IPS-18a (cell line): ENCODE results near the gene ZNF280A.
"Not testable (repeated sequence)": the region's sequence is repeated elsewhere in the genome, so short reads cannot be mapped to it uniquely, and the experiment has no call there.

Experiments used
- H3K27ac ChIP-seq: one replicate; pipeline ENCODE4 v1.5.1; 2013; ENCODE audit warnings: low read length
- H3K27me3 ChIP-seq: one replicate; pipeline ENCODE4 v1.6.1; 2013; ENCODE audit warnings: mild to moderate bottlenecking, low read length; ENCODE audit not compliant: control insufficient read depth, insufficient read depth
- H3K36me3 ChIP-seq: one replicate; pipeline ENCODE4 v1.6.1; 2013; ENCODE audit warnings: low read depth, low read length; ENCODE audit not compliant: control insufficient read depth
- H3K4me1 ChIP-seq: one replicate; pipeline ENCODE4 v1.6.1; 2013; ENCODE audit warnings: low read depth, low read length; ENCODE audit not compliant: control insufficient read depth
- H3K4me3 ChIP-seq: one replicate; pipeline ENCODE4 v1.5.1; 2013; ENCODE audit warnings: low read length
- H3K9ac ChIP-seq: one replicate; pipeline ENCODE4 v1.6.1; 2013; ENCODE audit warnings: mild to moderate bottlenecking, low read length, moderate library complexity
- H3K9me3 ChIP-seq: one replicate; pipeline ENCODE4 v1.6.1; 2013; ENCODE audit warnings: low read depth, low read length; ENCODE audit not compliant: control insufficient read depth

The ZNF280A gene

DNA sequence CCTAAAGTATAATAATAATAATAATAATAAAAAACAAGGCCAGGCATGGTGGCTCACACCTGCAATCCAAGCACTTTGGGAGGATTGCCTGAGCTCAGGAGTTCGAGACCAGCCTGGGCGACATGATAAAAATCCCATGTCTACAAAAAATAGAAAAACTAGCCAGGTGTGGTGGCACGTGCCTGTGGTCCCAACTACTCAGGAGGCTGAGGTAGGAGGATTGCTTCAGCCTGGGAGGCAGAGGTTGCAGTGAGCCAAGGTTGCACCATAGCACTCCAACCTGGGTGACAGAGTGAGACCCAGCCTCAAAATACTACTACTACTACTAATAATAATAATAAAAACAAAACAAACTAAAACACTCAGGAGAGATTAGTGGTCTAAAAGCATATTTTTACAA is 15.6 kb upstream of the ZNF280A start:
- Histone ChIP-seq H3K27me3 (peaks cover 52% of the 10 kb centered on the region), H3K9ac (no peak overlapping the region), H3K27ac (no peak overlapping the region), H3K4me3 (no peak overlapping the region), H3K36me3 (no peaks in the 10 kb centered on the region), H3K4me1 (no peaks in the 10 kb centered on the region), H3K9me3 (no peaks in the 10 kb centered on the region)

GRCh38 chr22:22534604-22535415 is 14.7 kb upstream of the ZNF280A start:
- H3K4me3 ChIP-seq, result no peak overlapping the region
- no peak overlapping the region for H3K27ac ChIP-seq
- no peaks in the 10 kb centered on the region for H3K36me3 ChIP-seq
- H3K27me3 ChIP-seq, result peaks cover 45% of the 10 kb centered on the region
- H3K9ac ChIP-seq, result no peak overlapping the region
- no peaks in the 10 kb centered on the region for H3K9me3 ChIP-seq
- no peaks in the 10 kb centered on the region for H3K4me1 ChIP-seq

- Histone ChIP-seq H3K9me3 (no peaks in the 10 kb centered on the region), H3K4me1 (no peaks in the 10 kb centered on the region), H3K27ac (no peak overlapping the region), H3K27me3 (peaks cover 39% of the 10 kb centered on the region), H3K36me3 (no peaks in the 10 kb centered on the region), H3K4me3 (no peak overlapping the region), H3K9ac (no peak overlapping the region)
Observed at GRCh38 chr22:22533863-22534262, 13.8 kb upstream of the ZNF280A start.

DNA sequence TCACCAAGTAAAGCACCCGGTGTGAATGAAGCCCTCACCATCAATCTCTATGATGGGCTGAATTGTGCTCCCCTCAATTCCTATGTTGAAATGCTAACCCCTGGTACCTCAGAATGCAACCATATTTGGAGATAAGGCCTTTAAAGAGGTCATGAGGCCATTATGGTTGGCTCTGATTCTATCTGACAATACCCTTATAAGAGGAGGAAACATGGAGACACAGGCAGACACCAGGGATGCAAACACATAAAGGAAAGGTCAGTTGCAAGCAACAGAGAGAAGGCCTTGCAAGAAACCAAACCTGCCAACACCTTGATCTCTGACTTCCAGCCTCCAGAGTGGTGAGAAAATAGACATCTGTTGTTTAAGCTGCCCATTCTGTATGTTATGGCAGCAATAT is 13.3 kb upstream of the ZNF280A start:
- Histone ChIP-seq H3K4me1 (no peaks in the 10 kb centered on the region), H3K27ac (no peak overlapping the region), H3K4me3 (no peak overlapping the region), H3K27me3 (peaks cover 35% of the 10 kb centered on the region), H3K36me3 (no peaks in the 10 kb centered on the region), H3K9me3 (no peaks in the 10 kb centered on the region), H3K9ac (no peak overlapping the region)

GRCh38 chr22:22532547-22533071 is 12.5 kb upstream of the ZNF280A start:
- not testable (repeated sequence) for H3K4me3 ChIP-seq, H3K9me3 ChIP-seq, H3K36me3 ChIP-seq, H3K27ac ChIP-seq, H3K9ac ChIP-seq, H3K4me1 ChIP-seq
- peaks cover 30% of the 10 kb centered on the region for H3K27me3 ChIP-seq

DNA sequence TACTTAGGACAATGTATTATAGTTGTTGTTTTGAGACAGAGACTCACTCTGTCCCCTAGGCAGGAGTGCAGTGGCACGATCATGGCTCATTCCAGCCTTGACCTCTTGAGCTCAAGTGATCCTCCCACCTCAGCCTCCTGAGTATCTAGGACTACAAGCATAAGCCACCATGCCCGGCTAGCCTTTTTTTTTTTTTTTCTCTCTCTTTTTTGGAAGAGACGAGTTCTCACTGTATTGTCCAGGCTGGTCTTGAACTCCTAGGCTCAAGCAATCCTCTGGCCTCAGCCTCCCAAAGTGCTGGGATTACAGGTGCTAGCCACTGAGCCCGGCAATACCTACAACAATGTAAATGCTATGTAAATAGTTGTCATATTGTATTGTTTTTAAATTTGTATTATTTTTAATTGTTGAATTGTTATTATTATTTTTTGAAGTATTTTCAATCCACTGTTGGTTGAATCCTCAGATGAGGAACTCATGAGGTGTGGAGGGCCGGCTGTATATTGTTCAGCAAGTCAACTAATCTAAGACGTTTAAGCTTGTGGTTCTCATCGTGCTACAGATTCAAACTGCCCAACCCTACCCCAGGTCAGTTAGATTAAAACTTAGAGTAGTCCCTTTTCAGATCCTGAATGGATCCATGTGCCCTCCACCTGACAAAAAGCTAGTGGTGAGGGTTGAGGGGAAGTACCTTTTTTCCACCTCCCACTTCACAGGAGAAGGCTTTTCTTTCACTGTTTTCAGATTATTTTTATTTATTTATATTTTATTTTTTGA is 11.9 kb upstream of the ZNF280A start:
- Histone ChIP-seq H3K4me3 (no peak overlapping the region), H3K36me3 (no peaks in the 10 kb centered on the region), H3K27ac (no peak overlapping the region), H3K4me1 (no peaks in the 10 kb centered on the region), H3K9me3 (no peaks in the 10 kb centered on the region), H3K9ac (no peak overlapping the region), H3K27me3 (peaks cover 24% of the 10 kb centered on the region)

- no peak overlapping the region for H3K9ac ChIP-seq
- H3K4me3 ChIP-seq, result no peak overlapping the region
- H3K27me3 ChIP-seq, result peaks cover 24% of the 10 kb centered on the region
Observed at GRCh38 chr22:22528780-22529179, 8.7 kb upstream of the ZNF280A start.

DNA sequence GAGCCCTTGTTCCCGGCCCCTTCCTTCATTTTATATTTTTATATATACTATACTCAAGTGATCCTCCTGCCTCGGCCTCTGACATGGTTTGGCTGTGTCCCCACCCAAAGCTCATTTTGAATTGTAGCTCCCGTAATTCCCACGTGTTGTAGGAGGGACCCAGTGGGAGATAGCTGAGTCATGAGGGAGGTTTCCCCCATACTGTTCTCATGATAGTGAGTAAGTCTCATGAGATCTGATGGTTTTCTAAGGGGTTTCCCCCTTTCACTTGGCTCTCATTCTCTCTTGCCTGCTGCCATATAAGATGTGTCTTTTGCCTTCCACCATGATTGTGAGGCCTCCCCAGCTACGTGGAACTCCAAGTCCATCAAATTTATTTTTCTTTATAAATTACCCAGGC is 7.2 kb upstream of the ZNF280A start:
- Histone ChIP-seq H3K9ac (no peak overlapping the region), H3K27ac (no peak overlapping the region), H3K4me3 (no peak overlapping the region), H3K27me3 (peaks cover 33% of the 10 kb centered on the region), H3K36me3 (no peaks in the 10 kb centered on the region), H3K4me1 (no peaks in the 10 kb centered on the region), H3K9me3 (no peaks in the 10 kb centered on the region)

More at GRCh38 chr22:22528780-22529179, 8.7 kb upstream of the ZNF280A start:
- Histone ChIP-seq H3K9me3 (no peaks in the 10 kb centered on the region), H3K27ac (no peak overlapping the region), H3K36me3 (no peaks in the 10 kb centered on the region), H3K4me1 (no peaks in the 10 kb centered on the region)

DNA sequence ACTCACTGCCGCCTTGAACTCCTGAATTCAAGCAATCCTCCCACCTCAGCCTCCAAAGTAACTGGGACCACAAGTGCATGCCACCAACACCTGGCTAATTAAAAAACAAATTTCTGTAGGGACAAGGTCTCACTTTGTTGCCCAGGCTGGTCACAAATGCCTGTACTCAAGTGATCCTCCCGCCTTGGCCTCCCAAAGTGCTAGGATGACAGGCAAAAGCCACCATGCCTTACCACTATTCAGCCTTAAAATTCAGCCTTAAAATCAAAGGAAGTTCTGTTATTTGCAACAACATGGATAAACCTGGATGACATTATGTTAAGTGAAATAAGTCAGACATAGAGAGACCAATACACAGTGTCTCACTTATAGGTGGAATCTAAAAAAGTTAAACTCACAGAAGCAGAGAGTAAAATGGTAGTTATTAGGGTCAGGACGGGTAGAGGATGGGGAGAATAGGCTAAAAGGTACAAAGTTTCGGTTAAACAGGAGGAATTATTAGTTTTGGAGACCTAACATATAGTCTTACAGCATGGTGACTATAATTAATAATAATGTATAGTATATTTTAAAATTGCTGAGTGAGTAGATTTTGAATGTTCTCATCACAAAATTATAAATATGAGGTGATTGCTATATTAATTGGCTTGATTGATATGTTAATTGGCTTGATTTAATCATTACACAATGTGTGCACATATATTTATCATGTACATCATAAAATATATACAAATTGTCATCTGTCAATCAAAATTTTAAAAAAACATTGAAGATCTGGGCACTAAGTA is 6.2 kb upstream of the ZNF280A start:
- Histone ChIP-seq H3K36me3 (no peaks in the 10 kb centered on the region), H3K4me1 (no peaks in the 10 kb centered on the region), H3K27ac (no peak overlapping the region), H3K9me3 (no peaks in the 10 kb centered on the region), H3K27me3 (peaks cover 39% of the 10 kb centered on the region), H3K9ac (no peak overlapping the region), H3K4me3 (no peak overlapping the region)

DNA sequence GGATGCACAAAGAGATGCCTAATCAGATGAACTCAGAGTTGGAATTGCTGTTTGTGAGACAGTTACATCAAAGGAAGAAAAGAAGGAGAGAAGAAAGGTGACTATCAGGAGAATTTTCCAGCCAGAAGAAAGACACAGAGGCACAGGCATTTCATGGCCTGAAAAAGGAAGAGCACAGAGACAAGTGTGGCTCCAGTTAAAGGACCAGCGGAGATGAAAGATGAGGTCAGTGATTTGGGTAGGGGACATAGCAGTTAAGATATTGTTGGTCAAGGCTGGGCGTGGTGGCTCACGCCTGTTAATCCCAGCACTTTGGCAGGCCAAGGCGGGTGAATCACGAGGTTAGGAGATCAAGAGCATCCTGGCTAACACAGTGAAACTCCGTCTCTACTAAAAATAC is 3.4 kb upstream of the ZNF280A start:
- Histone ChIP-seq H3K4me3 (no peak overlapping the region), H3K9me3 (no peaks in the 10 kb centered on the region), H3K27ac (no peak overlapping the region), H3K36me3 (no peaks in the 10 kb centered on the region), H3K9ac (no peak overlapping the region), H3K4me1 (peaks cover 4% of the 10 kb centered on the region), H3K27me3 (peaks cover 58% of the 10 kb centered on the region)

DNA sequence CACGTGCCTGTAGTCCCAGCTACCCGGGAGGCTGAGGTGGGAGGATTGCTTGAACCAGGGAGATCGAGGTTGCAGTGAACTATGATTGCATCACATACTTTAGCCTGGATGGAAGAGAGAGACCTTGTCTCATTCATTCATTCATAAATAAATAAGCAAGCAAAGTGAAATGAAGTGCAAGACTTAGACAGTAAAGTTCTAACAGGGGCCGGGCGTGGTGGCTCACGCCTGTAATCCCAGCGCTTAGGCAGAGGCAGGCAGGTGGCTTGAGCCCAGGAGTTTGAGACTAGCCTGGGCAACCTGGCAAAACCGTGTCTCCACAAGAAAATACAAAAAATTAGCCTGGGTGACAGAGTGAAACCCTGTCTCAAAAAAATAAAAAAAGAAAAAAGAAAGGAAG is 1.6 kb upstream of the ZNF280A start:
- Histone ChIP-seq H3K36me3 (no peaks in the 10 kb centered on the region), H3K9me3 (no peaks in the 10 kb centered on the region), H3K27me3 (peaks cover 65% of the 10 kb centered on the region), H3K9ac (no peak overlapping the region), H3K4me3 (no peak overlapping the region), H3K27ac (no peak overlapping the region), H3K4me1 (peaks cover 4% of the 10 kb centered on the region)
